ENCODE measurements around the gene ITIH5. TPM values are rescaled to one million over a fixed set of nuclear protein-coding genes. Genes with fewer than 3 reads are reported as not detected.

The ITIH5 gene
- total and polyA plus RNA-seq, 9 of the 15 experiments (the other 6 are each of a cell fraction or from before 2014, with no cell fraction given) = 0.52 to 4.5 (median 2.6) TPM

DNA sequence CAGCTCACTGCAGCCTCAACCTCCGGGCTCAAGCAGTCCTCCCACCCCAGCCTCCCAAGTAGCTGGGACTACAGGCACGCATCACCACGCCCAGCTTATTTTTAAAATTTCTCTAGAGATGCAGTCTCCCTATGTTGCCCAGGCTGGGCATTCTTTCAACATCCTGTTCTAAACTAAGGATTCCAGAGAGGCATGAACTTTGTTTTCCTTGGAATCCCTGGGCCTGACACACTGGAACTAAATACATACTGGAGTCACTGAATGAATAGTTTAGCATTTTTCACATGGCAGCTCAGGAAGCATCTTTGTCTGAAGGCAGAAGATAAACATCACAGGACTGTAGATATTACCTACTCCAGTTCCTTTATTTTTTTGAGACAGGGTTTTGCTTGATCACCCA lies 108.7 kb downstream of the ITIH5 start (continued):
- no peak for TF ChIP-seq TEAD4 (IDR thresholded peaks at IDR 0.05; ENCODE audit: low read length)
- TF ChIP-seq TEAD4 (CRISPR knock-in tag; IDR thresholded peaks at IDR 0.05; ENCODE audit: borderline replicate concordance) = no peak
- TF ChIP-seq, protein P1, sequence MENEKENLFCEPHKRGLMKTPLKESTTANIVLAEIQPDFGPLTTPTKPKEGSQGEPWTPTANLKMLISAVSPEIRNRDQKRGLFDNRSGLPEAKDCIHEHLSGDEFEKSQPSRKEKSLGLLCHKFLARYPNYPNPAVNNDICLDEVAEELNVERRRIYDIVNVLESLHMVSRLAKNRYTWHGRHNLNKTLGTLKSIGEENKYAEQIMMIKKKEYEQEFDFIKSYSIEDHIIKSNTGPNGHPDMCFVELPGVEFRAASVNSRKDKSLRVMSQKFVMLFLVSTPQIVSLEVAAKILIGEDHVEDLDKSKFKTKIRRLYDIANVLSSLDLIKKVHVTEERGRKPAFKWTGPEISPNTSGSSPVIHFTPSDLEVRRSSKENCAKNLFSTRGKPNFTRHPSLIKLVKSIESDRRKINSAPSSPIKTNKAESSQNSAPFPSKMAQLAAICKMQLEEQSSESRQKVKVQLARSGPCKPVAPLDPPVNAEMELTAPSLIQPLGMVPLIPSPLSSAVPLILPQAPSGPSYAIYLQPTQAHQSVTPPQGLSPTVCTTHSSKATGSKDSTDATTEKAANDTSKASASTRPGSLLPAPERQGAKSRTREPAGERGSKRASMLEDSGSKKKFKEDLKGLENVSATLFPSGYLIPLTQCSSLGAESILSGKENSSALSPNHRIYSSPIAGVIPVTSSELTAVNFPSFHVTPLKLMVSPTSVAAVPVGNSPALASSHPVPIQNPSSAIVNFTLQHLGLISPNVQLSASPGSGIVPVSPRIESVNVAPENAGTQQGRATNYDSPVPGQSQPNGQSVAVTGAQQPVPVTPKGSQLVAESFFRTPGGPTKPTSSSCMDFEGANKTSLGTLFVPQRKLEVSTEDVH (IDR thresholded peaks at IDR 0.05; ENCODE audit: low read depth, partially characterized antibody) = no peak
- TF ChIP-seq, protein P2, sequence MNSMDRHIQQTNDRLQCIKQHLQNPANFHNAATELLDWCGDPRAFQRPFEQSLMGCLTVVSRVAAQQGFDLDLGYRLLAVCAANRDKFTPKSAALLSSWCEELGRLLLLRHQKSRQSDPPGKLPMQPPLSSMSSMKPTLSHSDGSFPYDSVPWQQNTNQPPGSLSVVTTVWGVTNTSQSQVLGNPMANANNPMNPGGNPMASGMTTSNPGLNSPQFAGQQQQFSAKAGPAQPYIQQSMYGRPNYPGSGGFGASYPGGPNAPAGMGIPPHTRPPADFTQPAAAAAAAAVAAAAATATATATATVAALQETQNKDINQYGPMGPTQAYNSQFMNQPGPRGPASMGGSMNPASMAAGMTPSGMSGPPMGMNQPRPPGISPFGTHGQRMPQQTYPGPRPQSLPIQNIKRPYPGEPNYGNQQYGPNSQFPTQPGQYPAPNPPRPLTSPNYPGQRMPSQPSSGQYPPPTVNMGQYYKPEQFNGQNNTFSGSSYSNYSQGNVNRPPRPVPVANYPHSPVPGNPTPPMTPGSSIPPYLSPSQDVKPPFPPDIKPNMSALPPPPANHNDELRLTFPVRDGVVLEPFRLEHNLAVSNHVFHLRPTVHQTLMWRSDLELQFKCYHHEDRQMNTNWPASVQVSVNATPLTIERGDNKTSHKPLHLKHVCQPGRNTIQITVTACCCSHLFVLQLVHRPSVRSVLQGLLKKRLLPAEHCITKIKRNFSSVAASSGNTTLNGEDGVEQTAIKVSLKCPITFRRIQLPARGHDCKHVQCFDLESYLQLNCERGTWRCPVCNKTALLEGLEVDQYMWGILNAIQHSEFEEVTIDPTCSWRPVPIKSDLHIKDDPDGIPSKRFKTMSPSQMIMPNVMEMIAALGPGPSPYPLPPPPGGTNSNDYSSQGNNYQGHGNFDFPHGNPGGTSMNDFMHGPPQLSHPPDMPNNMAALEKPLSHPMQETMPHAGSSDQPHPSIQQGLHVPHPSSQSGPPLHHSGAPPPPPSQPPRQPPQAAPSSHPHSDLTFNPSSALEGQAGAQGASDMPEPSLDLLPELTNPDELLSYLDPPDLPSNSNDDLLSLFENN (IDR thresholded peaks at IDR 0.05; ENCODE audit: low read depth in 2 of 2, low read length in 2 of 2) = no peak
- no peak for TF ChIP-seq ZNF143 (CRISPR knock-in tag; IDR thresholded peaks at IDR 0.05)
- no peak for TF ChIP-seq ZNF639 (CRISPR knock-in tag; conservative IDR thresholded peaks at IDR 0.05 in 1 of 2, IDR thresholded peaks at IDR 0.05 in 1 of 2)
- TF ChIP-seq, protein P3, sequence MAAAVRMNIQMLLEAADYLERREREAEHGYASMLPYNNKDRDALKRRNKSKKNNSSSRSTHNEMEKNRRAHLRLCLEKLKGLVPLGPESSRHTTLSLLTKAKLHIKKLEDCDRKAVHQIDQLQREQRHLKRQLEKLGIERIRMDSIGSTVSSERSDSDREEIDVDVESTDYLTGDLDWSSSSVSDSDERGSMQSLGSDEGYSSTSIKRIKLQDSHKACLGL (CRISPR knock-in tag; IDR thresholded peaks at IDR 0.05; ENCODE audit: borderline replicate concordance, poor library complexity, severe bottlenecking) = no peak
- TF ChIP-seq MLX (CRISPR knock-in tag; conservative IDR thresholded peaks at IDR 0.05) = no peak
